A549 (cell line): ENCODE measurements around the gene IGF1R.

Experiments used
- BHLHE40 ChIP-seq: IDR thresholded peaks from 2 replicates; pipeline ENCODE4 v1.6.1; 2012; ENCODE audit warnings: low read depth, low read length, inconsistent platforms
- CBX2 ChIP-seq: fragments of 200-600 bp; sonication (generic); IDR thresholded peaks from 2 replicates; pipeline ENCODE4 v1.6.1; 2016; ENCODE audit warnings: low read depth, mild to moderate bottlenecking, borderline replicate concordance
- CTCF ChIP-seq: fragments of >200 bp; sonication (Bioruptor Twin); formaldehyde crosslinking; IDR thresholded peaks from 3 replicates; pipeline ENCODE4 v1.5.1; 2016
- EHMT2 ChIP-seq: fragments of 200-600 bp; sonication (generic); IDR thresholded peaks from 2 replicates; pipeline ENCODE4 v1.6.1; 2016; ENCODE audit warnings: antibody characterized with exemption, low read depth, mild to moderate bottlenecking, moderate library complexity
- NR3C1 ChIP-seq: fragments of >200 bp; sonication (Bioruptor Twin); formaldehyde crosslinking; IDR thresholded peaks from 3 replicates; pipeline ENCODE4 v1.6.1; 2017
- POLR2A ChIP-seq: IDR thresholded peaks from 2 replicates; pipeline ENCODE4 v1.6.1; 2012; ENCODE audit warnings: mild to moderate bottlenecking, low read length
- RNF2 ChIP-seq: fragments of 200-600 bp; sonication (generic); IDR thresholded peaks from 2 replicates; pipeline ENCODE4 v1.6.1; 2016; ENCODE audit warnings: low read depth, mild to moderate bottlenecking, antibody characterized with exemption, moderate library complexity, borderline replicate concordance
- TF ChIP-seq, protein P1 (sequence below): IDR thresholded peaks from 2 replicates; pipeline ENCODE4 v1.6.1; 2012

GRCh38 chr15:98798375-98798893 is 150.1 kb downstream of the IGF1R start:
- TF ChIP-seq CBX2 (no peak), CTCF (no peak), POLR2A (no peak), EHMT2 (no peak), BHLHE40 (no peak), RNF2 (no peak), NR3C1 (no peak)
- TF ChIP-seq, protein P1, sequence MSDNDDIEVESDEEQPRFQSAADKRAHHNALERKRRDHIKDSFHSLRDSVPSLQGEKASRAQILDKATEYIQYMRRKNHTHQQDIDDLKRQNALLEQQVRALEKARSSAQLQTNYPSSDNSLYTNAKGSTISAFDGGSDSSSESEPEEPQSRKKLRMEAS, result no peak
